MCF 10A (cell line): ENCODE results near the gene LYSMD1. TPM values are rescaled to one million over a fixed set of nuclear protein-coding genes. Genes with fewer than 3 reads are reported as not detected.
"Not testable (repeated sequence)": the region's sequence is repeated elsewhere in the genome, so short reads cannot be mapped to it uniquely, and the experiment has no call there.

Source experiments
- BruUV-seq: library from RNA; stranded (reverse); fragments of 400-500 nt; replicated peaks from 2 replicates; lab custom pipeline; 2021; lab: Mats Ljungman, UMichigan
- CTCF ChIA-PET: fragments of 300-600 bp; sonication (Branson Sonifier 250); formaldehyde crosslinking; extraction: SDS; loops from one replicate; lab custom pipeline; 2021; ENCODE audit warnings: antibody characterized with exemption, inconsistent platforms; lab: Yijun Ruan, JAX
- POLR2A ChIA-PET: fragments of 300-600, 350-650 bp; sonication (Branson Sonifier 250); formaldehyde crosslinking; extraction: SDS; loops from one replicate; lab custom pipeline; 2020; ENCODE audit warnings: antibody characterized with exemption, inconsistent platforms; lab: Yijun Ruan, JAX
- DNase-seq: peaks from one replicate; pipeline ENCODE4 v3.0.0-alpha.2; 2018; ENCODE audit not compliant: unreplicated experiment
- H3K27ac Mint-ChIP-seq: one replicate; pipeline ENCODE4 v1.8.0; 2022; ENCODE audit warnings: mild to moderate bottlenecking, low read depth, mixed read lengths; ENCODE audit not compliant: unreplicated experiment
- H3K27me3 Mint-ChIP-seq: one replicate; pipeline ENCODE4 v1.8.0; 2022; ENCODE audit warnings: mixed read lengths; ENCODE audit not compliant: insufficient read depth, unreplicated experiment
- H3K36me3 Mint-ChIP-seq: one replicate; pipeline ENCODE4 v1.8.0; 2022; ENCODE audit warnings: mild to moderate bottlenecking, moderate library complexity, mixed read lengths; ENCODE audit not compliant: insufficient read depth, unreplicated experiment
- H3K4me1 Mint-ChIP-seq: one replicate; pipeline ENCODE4 v1.8.0; 2022; ENCODE audit warnings: mixed read lengths; ENCODE audit not compliant: insufficient read depth, unreplicated experiment
- H3K4me3 Mint-ChIP-seq: one replicate; pipeline ENCODE4 v1.8.0; 2022; ENCODE audit warnings: mild to moderate bottlenecking, moderate library complexity, mixed read lengths; ENCODE audit not compliant: unreplicated experiment
- H3K9me3 Mint-ChIP-seq: one replicate; pipeline ENCODE4 v1.8.0; 2022; ENCODE audit warnings: mixed read lengths; ENCODE audit not compliant: unreplicated experiment
- CTCF ChIP-seq: fragments of 200-600 bp; IDR thresholded peaks from one replicate; pipeline ENCODE4 v1.8.0; 2022; ENCODE audit warnings: antibody characterized with exemption, mild to moderate bottlenecking; ENCODE audit not compliant: unreplicated experiment
- intact Hi-C: fragments of 100-400 bp; cut with micrococcal nuclease; formaldehyde crosslinking; loops from 2 replicates; pipeline ENCODE4 v1.14.1; 2022
- total RNA-seq: library from RNA; stranded (reverse); gene quantifications from 2 replicates; pipeline ENCODE4 v1.2.3, GENCODE V29; 2022

The LYSMD1 gene
- total RNA-seq, 1 experiment from 2014 or later: 14.4 TPM

GRCh38 chr1:151210830-151211229 lies 45.1 kb upstream of the LYSMD1 start:
- H3K27me3 Mint-ChIP-seq: no peaks in the 10 kb centered on the region
- no TSS peak for BruUV-seq
- H3K27ac Mint-ChIP-seq: peak overlapping the region; percentile 35
- no peak overlapping the region for H3K4me3 Mint-ChIP-seq
- H3K4me1 Mint-ChIP-seq: peaks cover 11% of the 10 kb centered on the region
- peaks cover 96% of the 10 kb centered on the region for H3K36me3 Mint-ChIP-seq
- no peak for TF ChIP-seq CTCF
- DNase-seq: no peak
- ChIA-PET POLR2A (interaction anchor here (0.8 to 1.5 kb wide), 4 partner anchors 12 to 70 kb away, joined by 3 to 5 read pairs (median 4); partner anchors contain the start of genes PIP5K1A, PSMD4 and VPS72), CTCF (interaction anchor here (0.6 to 1.4 kb wide), 3 partner anchors 16 to 455 kb away, joined by 3 read pairs; no protein-coding TSS in a partner anchor)
- no peaks in the 10 kb centered on the region for H3K9me3 Mint-ChIP-seq
- intact Hi-C loops: no loop called here

- DNase-seq, BruUV-seq, H3K4me3 Mint-ChIP-seq, H3K27me3 Mint-ChIP-seq, intact Hi-C loops, H3K9me3 Mint-ChIP-seq, H3K27ac Mint-ChIP-seq: not testable (repeated sequence)
- ChIA-PET CTCF (interaction anchor here (0.6 to 1.0 kb wide), 2 partner anchors 47 to 106 kb away, joined by 3 to 6 read pairs; no protein-coding TSS in a partner anchor), POLR2A (interaction anchor here (1.0 to 3.0 kb wide), 4 partner anchors 16 to 76 kb away, joined by 4 to 8 read pairs (median 6); partner anchors contain the start of genes PSMD4, VPS72 and ZNF687)
- H3K36me3 Mint-ChIP-seq: peaks cover 88% of the 10 kb centered on the region
- H3K4me1 Mint-ChIP-seq: peaks cover 21% of the 10 kb centered on the region
Measured at GRCh38 chr1:151205381-151205965, 39.8 kb upstream of the LYSMD1 start.

GRCh38 chr1:151199873-151200581 lies 34.3 kb upstream of the LYSMD1 start:
- H3K27me3 Mint-ChIP-seq: no peaks in the 10 kb centered on the region
- peak; percentile 81 for DNase-seq
- H3K36me3 Mint-ChIP-seq: peaks cover 50% of the 10 kb centered on the region
- no peak for TF ChIP-seq CTCF
- no TSS peak for BruUV-seq
- intact Hi-C loops: loop anchor here (1.0 to 10.0 kb wide), 5 partner anchors 37 to 535 kb away; partner anchors contain the start of gene PI4KB
- peak overlapping the region; percentile 95 for H3K27ac Mint-ChIP-seq
- CTCF ChIA-PET: interaction anchor here (0.6 to 2.8 kb wide), 7 partner anchors 13 to 201 kb away, joined by 3 to 11 read pairs (median 4); partner anchors contain the start of gene PSMD4
- no peaks in the 10 kb centered on the region for H3K9me3 Mint-ChIP-seq
- peaks cover 37% of the 10 kb centered on the region for H3K4me1 Mint-ChIP-seq
- peak overlapping the region; percentile 93 for H3K4me3 Mint-ChIP-seq
- POLR2A ChIA-PET: interaction anchor here (0.5 to 12.4 kb wide), 27 partner anchors 10 to 905 kb away, joined by 3 to 153 read pairs (median 3); partner anchors contain the start of genes C2CD4D, LYSMD1, PI4KB and PSMD4

- H3K36me3 Mint-ChIP-seq: peaks cover 35% of the 10 kb centered on the region
- intact Hi-C loops: loop anchor here (5.0 to 10.0 kb wide), 2 partner anchors 129 to 536 kb away; partner anchors contain the start of gene PI4KB
- DNase-seq: peak; percentile 100
- H3K9me3 Mint-ChIP-seq: no peaks in the 10 kb centered on the region
- TSS peak; percentile 59 for BruUV-seq
- H3K27me3 Mint-ChIP-seq: no peaks in the 10 kb centered on the region
- peaks cover 40% of the 10 kb centered on the region for H3K4me1 Mint-ChIP-seq
- no peak for TF ChIP-seq CTCF
- peak within 1 kb of the TSS; percentile 95 for H3K27ac Mint-ChIP-seq
- ChIA-PET CTCF (interaction anchor here (0.6 to 1.1 kb wide), 5 partner anchors 56 to 140 kb away, joined by 3 read pairs; partner anchors contain the start of gene PSMD4), POLR2A (interaction anchor here (0.6 to 12.4 kb wide), 28 partner anchors 9 to 784 kb away, joined by 3 to 153 read pairs (median 4); partner anchors contain the start of genes LYSMD1, PI4KB, PSMB4 and PSMD4)
- H3K4me3 Mint-ChIP-seq: peak within 1 kb of the TSS; percentile 93
Measured at GRCh38 chr1:151198254-151199127, 32.8 kb upstream of the LYSMD1 start, which contains the start of gene PIP5K1A. TSS of gene PIP5K1A (plus strand) at chr1:151198552. CDS start at chr1:151198997, 445 bp downstream.
